NT2/D1 (cell line): ENCODE measurements around the gene CATSPERD.
"Not testable (repeated sequence)": the region's sequence is repeated elsewhere in the genome, so short reads cannot be mapped to it uniquely, and the experiment has no call there.

Source experiments
- SUZ12 ChIP-seq: IDR thresholded peaks from 2 replicates; pipeline ENCODE4 v1.6.1; 2011; ENCODE audit not compliant: insufficient read length, insufficient read depth; ENCODE audit errors: extremely low read depth
- ZNF274 ChIP-seq: IDR thresholded peaks from 2 replicates; pipeline ENCODE4 v1.6.1; 2011; ENCODE audit warnings: mild to moderate bottlenecking, low read depth, low read length

DNA sequence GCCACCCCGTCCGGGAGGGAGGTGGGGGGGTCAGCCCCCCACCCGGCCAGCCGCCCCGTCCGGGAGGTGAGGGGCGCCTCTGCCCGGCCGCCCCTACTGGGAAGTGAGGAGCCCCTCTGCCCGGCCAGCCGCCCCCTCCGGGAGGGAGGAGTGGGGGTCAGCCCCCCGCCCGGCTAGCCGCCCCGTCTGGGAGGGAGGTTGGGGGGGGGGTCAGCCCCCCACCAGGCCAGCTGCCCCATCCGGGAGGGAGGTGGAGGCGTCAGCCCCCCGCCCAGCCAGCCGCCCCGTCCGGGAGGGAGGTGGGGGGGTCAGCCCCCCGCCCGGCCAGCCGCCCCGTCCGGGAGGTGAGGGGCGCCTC is 18.4 kb upstream of the CATSPERD start:
- not testable (repeated sequence) for TF ChIP-seq SUZ12, ZNF274
